Mononuclear cell (primary cell): ENCODE results near the gene PCBP2. TPM values are rescaled to one million over a fixed set of nuclear protein-coding genes. Genes with fewer than 3 reads are reported as not detected.
"Not testable (repeated sequence)": the region's sequence is repeated elsewhere in the genome, so short reads cannot be mapped to it uniquely, and the experiment has no call there.

Source experiments
- H3K27me3 ChIP-seq: 2 replicates; pipeline ENCODE4 v1.6.0; 2011; ENCODE audit warnings: low read length, control low read depth; ENCODE audit not compliant: insufficient read depth
- H3K4me1 ChIP-seq: 2 replicates; pipeline ENCODE4 v1.5.1; 2011; ENCODE audit warnings: mild to moderate bottlenecking, low read length, control low read depth; ENCODE audit not compliant: insufficient read depth
- H3K4me3 ChIP-seq: 2 replicates; pipeline ENCODE4 v1.5.1; 2011; ENCODE audit warnings: mild to moderate bottlenecking, low read length, moderate library complexity
- H3K9me3 ChIP-seq: 2 replicates; pipeline ENCODE4 v1.5.1; 2011; ENCODE audit warnings: low read depth, mild to moderate bottlenecking, control low read depth, low read length
- total RNA-seq: library from RNA; depleted of rRNA; stranded (reverse); fragments of >200 nt; gene quantifications from one replicate; pipeline ENCODE4 v1.2.3, GENCODE V29; 2012

The PCBP2 gene
- total RNA-seq, 1 donor, result 511 TPM

- no peaks in the 10 kb centered on the region for H3K27me3 ChIP-seq
- H3K4me1 ChIP-seq, result no peaks in the 10 kb centered on the region
- no peak overlapping the region for H3K4me3 ChIP-seq
- H3K9me3 ChIP-seq, result no peaks in the 10 kb centered on the region
Observed at GRCh38 chr12:53427905-53428594, 23.9 kb upstream of the PCBP2 start.

- H3K27me3 ChIP-seq, result no peaks in the 10 kb centered on the region
- no peak overlapping the region for H3K4me3 ChIP-seq
- no peaks in the 10 kb centered on the region for H3K4me1 ChIP-seq
- H3K9me3 ChIP-seq, result no peaks in the 10 kb centered on the region
Observed at GRCh38 chr12:53428741-53429140, 23.2 kb upstream of the PCBP2 start.

- H3K27me3 ChIP-seq, result no peaks in the 10 kb centered on the region
- no peaks in the 10 kb centered on the region for H3K9me3 ChIP-seq
- H3K4me1 ChIP-seq, result no peaks in the 10 kb centered on the region
- H3K4me3 ChIP-seq, result no peak overlapping the region
Observed at GRCh38 chr12:53430116-53430515, 21.8 kb upstream of the PCBP2 start.

- H3K4me3 ChIP-seq, result no peak overlapping the region
- no peaks in the 10 kb centered on the region for H3K27me3 ChIP-seq
- no peaks in the 10 kb centered on the region for H3K4me1 ChIP-seq
- H3K9me3 ChIP-seq, result no peaks in the 10 kb centered on the region
Observed at GRCh38 chr12:53431187-53431586, 20.7 kb upstream of the PCBP2 start.

- H3K9me3 ChIP-seq, H3K4me1 ChIP-seq, H3K4me3 ChIP-seq, H3K27me3 ChIP-seq: not testable (repeated sequence)
Observed at GRCh38 chr12:53435326-53435725, 16.6 kb upstream of the PCBP2 start.

GRCh38 chr12:53439582-53439981 is 12.3 kb upstream of the PCBP2 start:
- H3K9me3 ChIP-seq, H3K27me3 ChIP-seq, H3K4me3 ChIP-seq: not testable (repeated sequence)
- peaks cover 30% of the 10 kb centered on the region for H3K4me1 ChIP-seq

GRCh38 chr12:53441040-53441833 is 10.7 kb upstream of the PCBP2 start, which contains the start of gene PRR13:
Gene PRR13 (plus strand): TSS chr12:53441734. CDS start chr12:53442715, 981 bp downstream.
- peak within 1 kb of the TSS; percentile 99 for H3K4me3 ChIP-seq
- no peaks in the 10 kb centered on the region for H3K9me3 ChIP-seq
- H3K27me3 ChIP-seq, result no peaks in the 10 kb centered on the region
- peaks cover 45% of the 10 kb centered on the region for H3K4me1 ChIP-seq

- Histone ChIP-seq H3K9me3 (no peaks in the 10 kb centered on the region), H3K4me1 (peaks cover 45% of the 10 kb centered on the region), H3K4me3 (no peak overlapping the region)
Observed at GRCh38 chr12:53443955-53444354, 7.9 kb upstream of the PCBP2 start.

GRCh38 chr12:53444593-53445325 is 7.1 kb upstream of the PCBP2 start:
- H3K9me3 ChIP-seq, H3K27me3 ChIP-seq, H3K4me3 ChIP-seq: not testable (repeated sequence)
- peaks cover 45% of the 10 kb centered on the region for H3K4me1 ChIP-seq

More at GRCh38 chr12:53443955-53444354, 7.9 kb upstream of the PCBP2 start:
- H3K27me3 ChIP-seq, result no peaks in the 10 kb centered on the region

- H3K4me1 ChIP-seq, result peaks cover 21% of the 10 kb centered on the region
- H3K27me3 ChIP-seq, result no peaks in the 10 kb centered on the region
- no peak overlapping the region for H3K4me3 ChIP-seq
- H3K9me3 ChIP-seq, result no peaks in the 10 kb centered on the region
Observed at GRCh38 chr12:53450936-53451335, 966 bp upstream of the PCBP2 start.

- Histone ChIP-seq H3K9me3 (no peaks in the 10 kb centered on the region), H3K4me1 (peaks cover 20% of the 10 kb centered on the region), H3K4me3 (peak overlapping the region; percentile 75), H3K27me3 (no peaks in the 10 kb centered on the region)
Observed at GRCh38 chr12:53452159-53453077, 516 bp downstream of the PCBP2 start.

- Histone ChIP-seq H3K4me3 (no peak overlapping the region), H3K9me3 (no peaks in the 10 kb centered on the region), H3K27me3 (no peaks in the 10 kb centered on the region), H3K4me1 (peaks cover 20% of the 10 kb centered on the region)
Observed at GRCh38 chr12:53453953-53454640, 2.2 kb downstream of the PCBP2 start.

- Histone ChIP-seq H3K27me3 (no peaks in the 10 kb centered on the region), H3K4me1 (peaks cover 20% of the 10 kb centered on the region), H3K9me3 (no peaks in the 10 kb centered on the region), H3K4me3 (no peak overlapping the region)
Observed at GRCh38 chr12:53454707-53455106, 2.8 kb downstream of the PCBP2 start.
